CD4-positive, alpha-beta T cell treated with Interleukin-21 for 1 hour (primary cell): ENCODE measurements around the gene CMTM7.

Experiments
- DNase-seq: peaks from one replicate; pipeline ENCODE4 v3.0.0-alpha.2; 2020

Gene CMTM7

DNA sequence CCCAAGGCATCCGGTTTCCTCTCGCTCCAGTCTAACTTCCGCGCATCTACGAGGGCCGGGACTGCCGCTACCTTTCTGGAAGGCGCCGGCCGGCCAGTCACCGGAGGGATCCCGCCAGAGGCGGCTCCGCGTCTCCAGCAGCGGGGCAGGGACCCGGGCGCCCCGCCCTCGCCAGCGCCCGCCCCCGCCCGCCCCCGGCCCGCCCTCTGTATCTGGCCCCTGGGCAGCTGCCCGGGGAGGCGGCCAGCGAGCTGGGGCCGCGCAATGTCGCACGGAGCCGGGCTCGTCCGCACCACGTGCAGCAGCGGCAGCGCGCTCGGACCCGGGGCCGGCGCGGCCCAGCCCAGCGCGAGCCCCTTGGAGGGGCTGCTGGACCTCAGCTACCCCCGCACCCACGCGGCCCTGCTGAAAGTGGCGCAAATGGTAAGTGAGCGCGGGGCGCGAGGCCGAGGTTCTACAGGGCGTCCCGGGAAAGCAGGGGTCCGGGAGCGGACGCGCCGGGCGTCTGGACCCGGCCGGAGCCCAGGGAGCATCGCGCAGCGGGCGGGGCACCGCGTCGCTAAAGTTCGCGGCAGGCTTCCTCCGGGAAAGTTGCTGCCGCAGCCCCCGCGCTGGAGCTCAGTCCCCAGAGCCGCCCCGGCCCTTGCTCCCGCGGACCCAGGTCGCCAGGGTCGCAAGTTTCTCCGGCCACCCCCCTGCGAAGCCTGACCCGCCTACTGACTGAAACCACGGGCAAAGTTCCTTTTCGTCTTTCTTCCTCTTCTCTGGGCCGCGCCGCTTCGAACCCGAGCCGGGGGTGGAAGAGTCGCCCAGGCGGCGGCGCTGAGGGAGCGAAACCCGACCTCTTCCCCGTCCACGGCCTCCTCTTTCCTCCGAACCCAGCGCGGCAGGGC, at the start of gene CMTM7:
Gene CMTM7 (plus strand): TSS at position 211 of the 893 bp plus-strand sequence. CDS start 54 bp downstream, at position 265.
- peak; percentile 73 for DNase-seq

- no peak for DNase-seq
Observed at GRCh38 chr3:32347343-32348125, 44.1 kb upstream of the CMTM7 start.

DNA sequence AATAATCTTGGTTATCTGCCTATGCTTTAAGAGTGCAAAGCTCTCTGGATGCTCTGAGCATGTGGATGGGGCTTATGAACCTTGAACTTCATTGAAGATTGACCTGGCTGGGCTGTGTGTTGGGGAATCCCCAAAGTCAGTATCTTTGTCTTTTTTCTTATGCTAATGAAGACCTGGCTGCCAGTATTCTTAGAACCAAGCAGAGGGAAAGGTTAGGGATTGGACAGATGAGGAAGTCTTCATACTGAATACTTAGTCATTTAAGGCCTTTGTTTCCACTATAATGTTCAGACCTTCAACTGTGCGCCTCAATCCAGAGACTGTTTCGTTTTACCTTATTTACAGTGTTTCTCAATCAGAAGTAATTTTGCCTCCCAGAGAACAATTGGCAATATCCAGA, 42.5 kb upstream of the CMTM7 start:
- DNase-seq = no peak

- no peak for DNase-seq
Observed at GRCh38 chr3:32352563-32352962, 39.1 kb upstream of the CMTM7 start.

DNA sequence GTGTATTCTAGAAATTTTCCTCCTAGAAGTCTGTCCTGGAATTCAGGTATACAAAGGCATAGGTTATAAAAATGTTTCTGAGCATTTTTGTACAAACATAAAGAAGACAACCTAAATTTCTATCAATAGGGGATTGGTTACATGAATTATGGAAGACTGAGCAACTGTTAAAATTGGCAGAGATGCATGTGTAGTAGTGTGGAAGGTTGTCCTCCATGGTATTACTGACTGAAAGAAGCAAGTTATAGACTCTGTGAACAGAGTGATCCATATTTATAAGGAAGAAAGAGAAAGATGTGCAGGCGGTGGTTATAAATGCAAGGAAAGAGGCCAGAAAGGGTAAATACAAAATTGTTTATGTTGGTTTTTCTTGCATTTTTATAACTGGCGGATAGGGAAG, 38.3 kb upstream of the CMTM7 start:
- no peak for DNase-seq

DNA sequence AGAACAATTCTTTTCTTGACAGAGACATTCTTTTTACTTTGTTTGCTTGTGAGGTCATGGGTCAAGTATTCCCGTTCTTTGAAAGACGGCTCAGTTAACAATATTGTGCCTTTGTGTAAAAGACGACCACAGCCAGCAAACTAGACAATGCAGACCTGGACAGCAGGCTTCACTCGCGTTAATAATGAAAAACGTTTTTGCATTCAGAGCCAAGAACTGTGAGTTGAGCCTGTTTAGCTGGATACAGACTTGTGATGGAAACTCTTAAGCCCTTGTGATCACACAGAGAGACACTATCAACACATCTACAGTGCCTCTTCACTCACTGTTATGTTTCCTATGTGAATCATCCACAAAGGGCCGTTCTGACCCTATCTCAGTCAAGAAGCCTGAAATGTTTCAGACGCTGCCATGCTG, 37.3 kb upstream of the CMTM7 start:
- DNase-seq = no peak

GRCh38 chr3:32355751-32356291, 35.8 kb upstream of the CMTM7 start:
- no peak for DNase-seq

- DNase-seq = no peak
Observed at GRCh38 chr3:32359766-32360492, 31.7 kb upstream of the CMTM7 start.

DNA sequence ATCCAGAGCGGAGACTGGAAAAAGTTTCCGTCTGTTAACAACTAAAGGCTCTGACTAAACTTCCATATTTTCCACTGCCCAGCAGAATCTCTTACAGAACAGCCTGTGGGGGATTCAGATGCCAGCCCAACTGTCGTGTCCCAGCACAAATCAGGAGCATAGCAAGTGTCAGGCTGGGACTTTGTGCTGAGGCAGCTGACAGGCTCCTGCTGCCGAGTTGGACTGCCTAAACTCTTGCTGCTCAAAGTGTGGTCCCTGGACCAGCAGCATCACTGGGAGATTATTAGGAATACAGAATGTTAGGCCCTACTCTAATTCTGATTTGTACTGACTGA, 31.2 kb upstream of the CMTM7 start:
- no peak for DNase-seq

DNA sequence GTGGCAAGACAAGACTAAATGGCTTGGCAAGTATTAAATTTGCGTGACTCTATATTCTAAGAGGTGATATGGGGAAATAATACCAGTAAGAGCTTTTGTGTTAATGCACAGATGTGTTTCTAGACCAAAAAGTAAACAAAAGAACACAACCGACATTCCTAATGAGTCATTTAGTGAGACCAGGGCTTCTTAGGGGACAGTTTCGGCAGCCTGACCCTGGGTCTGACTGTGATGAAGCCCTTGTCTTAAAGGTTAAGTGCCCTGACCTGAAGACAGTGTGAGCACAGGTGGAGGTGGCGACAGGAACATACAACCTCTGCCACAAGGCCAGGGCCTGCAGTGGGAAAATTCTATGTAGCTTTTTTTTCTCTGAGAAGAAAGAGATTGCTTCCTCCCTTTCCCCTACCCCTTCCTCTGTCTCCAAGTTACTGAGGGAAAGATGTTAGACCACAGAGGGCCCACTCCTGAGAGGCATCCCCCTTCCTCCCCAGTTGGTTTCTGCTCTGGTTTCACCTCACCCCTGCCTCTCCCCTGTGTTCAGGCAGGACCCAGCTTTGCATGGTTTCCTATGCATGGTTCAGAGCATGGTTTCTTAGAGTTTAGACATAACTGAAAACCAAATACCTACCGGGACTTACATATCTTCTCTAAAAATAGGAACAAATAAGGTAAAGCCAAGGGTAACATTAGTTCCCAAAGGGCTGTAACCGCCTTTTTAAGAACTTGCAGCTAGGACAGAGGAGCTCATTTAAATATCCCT, 24.8 kb upstream of the CMTM7 start:
- DNase-seq = no peak

GRCh38 chr3:32367442-32367841, 24.2 kb upstream of the CMTM7 start:
- DNase-seq = no peak

- DNase-seq = peak; percentile 23
Observed at GRCh38 chr3:32371461-32372212, 20.0 kb upstream of the CMTM7 start.

DNA sequence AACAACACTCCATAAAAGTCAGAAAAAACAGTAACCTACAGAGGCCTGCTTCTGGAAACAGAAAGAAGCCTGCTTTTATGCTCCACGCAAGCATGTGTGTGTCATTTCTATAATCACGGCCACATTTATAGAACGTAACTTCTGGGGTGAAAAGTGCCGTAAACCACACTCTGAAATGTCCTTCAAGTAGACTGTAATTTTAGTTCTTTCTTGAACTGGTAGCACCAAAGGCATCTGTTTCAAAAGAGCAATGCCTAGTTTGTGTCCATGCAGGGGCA, 19.5 kb upstream of the CMTM7 start:
- DNase-seq = no peak

DNA sequence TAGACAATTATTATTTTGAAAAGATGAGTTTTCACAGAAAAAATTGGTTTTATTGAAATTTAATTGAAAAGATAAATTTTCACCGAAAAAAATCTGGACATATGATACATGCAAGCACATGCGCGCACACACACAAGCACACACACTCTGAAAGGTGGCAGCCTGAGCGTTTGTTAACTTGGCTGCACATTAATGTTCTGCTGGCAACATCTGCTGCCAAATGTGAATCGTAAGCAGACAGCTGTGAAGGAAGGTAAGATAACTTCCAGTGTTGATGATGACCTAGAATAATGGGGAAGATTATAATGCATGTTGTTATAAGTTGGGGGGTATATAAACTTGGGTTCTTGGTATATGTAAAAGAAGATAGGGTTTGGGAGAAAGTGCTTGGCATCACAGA, 18.4 kb upstream of the CMTM7 start:
- no peak for DNase-seq

- no peak for DNase-seq
Observed at GRCh38 chr3:32373844-32374243, 17.8 kb upstream of the CMTM7 start.

GRCh38 chr3:32374788-32375595, 16.7 kb upstream of the CMTM7 start:
- DNase-seq = peak; percentile 86

- DNase-seq = no peak
Observed at GRCh38 chr3:32375596-32375930, 16.1 kb upstream of the CMTM7 start.

DNA sequence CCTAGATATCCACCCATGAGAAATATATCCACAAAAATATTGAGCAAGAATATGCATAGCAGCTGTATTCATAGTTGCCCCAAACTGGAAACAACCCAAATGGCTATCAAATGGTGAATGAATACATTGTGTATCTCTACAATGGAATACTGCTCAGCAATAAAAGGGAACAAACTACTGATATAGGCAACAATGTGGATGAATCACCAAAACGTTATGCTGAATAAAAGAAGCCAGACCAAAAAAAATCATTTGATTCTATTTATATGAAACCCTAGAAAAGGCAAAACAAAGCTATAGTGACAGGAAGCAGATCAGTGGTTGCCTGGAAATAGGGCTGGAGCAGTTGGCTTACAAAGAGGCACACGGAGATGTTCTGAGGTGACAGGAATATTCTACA, 15.5 kb upstream of the CMTM7 start:
- DNase-seq = no peak

DNA sequence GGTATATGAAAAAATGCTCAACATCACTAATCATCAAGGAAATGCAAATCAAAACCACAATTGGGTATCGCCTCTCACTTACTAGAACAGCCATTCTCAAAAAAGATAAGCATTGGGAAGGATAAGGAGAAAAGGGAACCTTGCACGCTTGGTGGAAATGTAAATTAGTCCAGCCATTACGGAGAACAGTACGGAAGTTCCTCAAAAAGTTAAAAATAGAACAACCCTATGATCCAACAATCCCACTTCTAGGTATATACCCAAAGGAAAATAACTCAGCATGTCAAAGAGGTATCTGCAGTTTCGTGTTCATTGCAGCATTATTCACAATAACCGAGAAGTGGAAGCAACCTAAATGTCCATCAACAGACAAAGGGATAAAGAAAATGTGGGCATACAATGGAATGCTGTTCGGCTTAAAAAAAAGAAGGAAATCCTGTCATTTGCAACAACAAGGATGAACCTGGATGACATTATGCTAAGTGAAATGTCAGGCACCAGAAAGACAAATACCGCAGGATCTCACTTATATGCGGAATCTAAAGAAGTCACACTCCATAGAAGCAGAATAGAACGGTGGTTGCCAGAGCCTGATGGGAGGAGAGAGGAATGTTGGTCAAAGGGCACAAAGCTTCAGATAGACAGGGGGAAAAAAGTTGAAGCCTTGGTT, 11.7 kb upstream of the CMTM7 start:
- no peak for DNase-seq

GRCh38 chr3:32381922-32382321, 9.7 kb upstream of the CMTM7 start:
- DNase-seq = no peak
